Heart right ventricle (tissue), 16 donors: ENCODE data around the gene SRSF12. TPM values are rescaled to one million over a fixed set of nuclear protein-coding genes. Genes with fewer than 3 reads are reported as not detected.

ENCODE experiments used
- ATAC-seq, 8 donors: fragments of 200-7000 bp; cut with Tn5 transposase; one replicate each; pipeline ENCODE4 v1.9.1; 2020; ENCODE audit warnings: mild to moderate bottlenecking in 8 of 8, moderate library complexity in 8 of 8, moderate number of reproducible peaks in 1 of 8
- DNase-seq, 2 donors: peaks; one replicate each; pipeline ENCODE4 v3.0.0-alpha.2; 2020
- H3K27ac ChIP-seq, 10 donors: fragments of 200-600 bp; sonication (generic) in 2 of 10; one replicate each; pipeline versions ENCODE4 v1.5.0 to v1.8.0; 2020 to 2022; ENCODE audit warnings: mild to moderate bottlenecking in 3 of 10
- H3K27me3 ChIP-seq, 7 donors: fragments of 200-600 bp; one replicate each; pipeline ENCODE4 v1.8.0; 2021 to 2022; ENCODE audit warnings: mild to moderate bottlenecking in 2 of 7
- H3K36me3 ChIP-seq, 9 donors: fragments of 200-600 bp; sonication (generic) in 1 of 9; one replicate each; pipeline versions ENCODE4 v1.5.0 to v1.8.0; 2020 to 2022; ENCODE audit warnings: mild to moderate bottlenecking in 2 of 9
- H3K4me1 ChIP-seq, 9 donors: fragments of 200-600 bp; sonication (generic) in 1 of 9; one replicate each; pipeline versions ENCODE4 v1.5.0 to v1.8.0; 2020 to 2022; ENCODE audit warnings: mild to moderate bottlenecking in 4 of 9
- H3K4me3 ChIP-seq, 10 donors: fragments of 200-600 bp; sonication (generic) in 2 of 10; one replicate each; pipeline versions ENCODE4 v1.5.0 to v1.8.0; 2020 to 2022; ENCODE audit warnings: mild to moderate bottlenecking in 7 of 10, moderate library complexity in 2 of 10
- H3K9me3 ChIP-seq, 11 donors: fragments of 200-600 bp in 10 of 11; sonication (generic) in 2 of 11; one replicate each; pipeline versions ENCODE4 v1.5.0 to v1.8.0; 2013 to 2022; ENCODE audit warnings: mild to moderate bottlenecking in 2 of 11, control low read depth in 1 of 11, moderate library complexity in 1 of 11
- WGBS, 2 donors: extraction: QIAGEN DNeasy Blood & Tissue Kit; methylation state at CpG; one replicate each; pipeline ENCODE4 v1.1.7; 2013; ENCODE audit warnings: inconsistent platforms in 1 of 2; 5-methylcytosine and 5-hydroxymethylcytosine counted together
- intact Hi-C, 10 donors: fragments of 100-400 bp; cut with DNase I; formaldehyde crosslinking; loops; one replicate each; pipeline versions ENCODE4 v1.11.1 to v1.14.2; 2022
- long read RNA-seq, 3 donors: library from polyadenylated mRNA; unstranded; transcript quantifications; one replicate each; pipeline ENCODE4 v2.0.0, GENCODE V29; 2020 to 2021
- polyA plus RNA-seq, 2 donors: library from polyadenylated mRNA; stranded (reverse); fragments of 200-250 nt; gene quantifications; one replicate each; pipeline ENCODE4 v1.2.3, GENCODE V29; 2013
- total RNA-seq, 10 donors: library from RNA; stranded (reverse); fragmentation: NEBNext Ultra II Directional in 3 of 10; extraction: Animal tissue kit (Norgen Biotek cat#: 25700) in 3 of 10; gene quantifications; one replicate each; pipeline versions ENCODE4 v1.2.1 to v1.2.4, GENCODE V29; 2021 to 2023
- TF ChIP-seq, protein P1 (sequence below), 9 donors: fragments of 200-600 bp; sonication (generic) in 2 of 9; IDR thresholded peaks; one replicate each; pipeline versions ENCODE4 v1.5.0 to v1.8.0; 2021 to 2022; ENCODE audit warnings: antibody characterized with exemption in 9 of 9, mild to moderate bottlenecking in 5 of 9, moderate library complexity in 1 of 9
- donor health status: Arrhythmogenic right ventricular cardiomyopathy.
- donor health status: ischemic (EF 13 %, LVEDD 7.1; RV severe dilation, severe dysfunction).
- donor health status: healthy with polysubstance abuse.
- donor health status: DM: no; HTN: yes; CAD: no.
- donor health status: DM: no; HTN: no; CAD: no.
- donor health status: ischemic (EF 25% LVEDD 6.9; RV normal size, moderate dysfunction).
- donor health status: ischemic (EF 25% LVEDD 5.7; RV mildly dilated, moderate dysfunction).
- donor health status: healthy.
- donor health status: DM: yes; HTN: yes; CAD: no.
- donor health status: Ischemic cardiomyopathy.
- donor health status: ischemic (EF 35%, LVEDD 5.7; RV mildly dilated, moderate dysfunction).
- donor health status: nonischemic (EF 11% LVEDD 7.7; RV severe dilation, severe dysfunction).
- donor health status: DM: yes; HTN: yes; CAD: no.
- donor health status: PGD.
- donor health status: ischemic (EF 29% LVEDD 5.4; RV normal size, mild dysfunction).
- donor health status: nonischemic (EF 23%, LVEDD 6.1; RV moderate dilation, normal function).

SRSF12 gene
- total RNA-seq = under 1 TPM in 8 of 10 donors, not detected in 2; 0.06 to 0.47 (median 0.17) TPM
- under 1 TPM; 0.15 to 0.32 TPM for polyA plus RNA-seq
- long read RNA-seq, donor 1 = 0 reads
- long read RNA-seq, donor 2 = 0 reads
- long read RNA-seq, donor 3, partial matches to known transcripts = 0 of 3 reads
- long read RNA-seq, donor 3, other reads (novel, unspliced or antisense) = 2 of 3 reads

DNA sequence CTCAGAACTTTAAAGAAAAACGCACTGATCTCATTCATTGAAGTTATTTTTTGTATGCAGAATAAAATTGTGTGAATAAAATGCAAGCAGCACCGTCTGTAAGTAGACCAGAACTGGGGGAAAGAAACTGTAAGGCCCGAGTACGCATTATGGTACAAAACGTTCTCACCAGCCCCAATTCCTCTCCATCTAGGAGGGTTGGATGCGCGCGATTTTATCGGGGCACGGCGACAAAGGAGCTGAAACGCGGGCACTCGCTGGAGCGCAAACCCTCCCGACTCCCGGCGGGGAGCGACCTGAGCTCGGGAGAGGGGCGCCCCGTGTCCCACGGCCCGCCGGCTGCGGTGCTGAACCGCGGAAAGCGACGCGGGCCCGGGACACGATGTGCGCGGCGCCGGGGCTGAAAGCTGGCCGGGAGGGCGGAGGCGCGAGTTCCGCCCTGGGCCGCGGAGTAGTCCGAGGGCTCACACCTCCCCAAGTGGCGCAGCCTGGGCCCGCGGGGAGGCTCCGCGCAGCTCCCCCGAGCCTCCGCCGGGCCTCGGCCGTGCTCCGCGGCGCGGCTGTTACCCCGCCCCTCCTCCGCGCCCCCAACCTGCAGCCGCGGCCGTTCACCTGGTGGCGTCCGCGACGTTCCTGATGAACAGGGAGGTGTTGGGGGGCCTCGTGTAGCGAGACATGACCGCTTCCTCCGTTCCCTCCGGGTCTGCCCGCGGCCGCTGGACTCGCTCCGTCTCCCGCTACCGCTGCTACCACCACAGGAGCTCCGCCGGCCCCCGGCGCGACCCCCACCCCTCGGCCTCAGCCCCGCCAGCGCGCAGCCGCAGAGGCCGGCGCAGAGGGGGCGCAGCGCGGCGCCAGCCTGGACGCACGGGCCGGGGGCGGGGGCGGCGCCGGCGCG lies at the start of gene SRSF12:
Gene SRSF12 (minus strand): TSS at position 861 of the 898 bp plus-strand sequence. CDS start 184 bp downstream, at position 677.
- H3K27ac ChIP-seq = peak within 1 kb of the TSS in 3 of 10 donors; percentile 1 to 70 (median 46)
- H3K36me3 ChIP-seq = no peaks in the 10 kb centered on the region
- TF ChIP-seq, protein P1, sequence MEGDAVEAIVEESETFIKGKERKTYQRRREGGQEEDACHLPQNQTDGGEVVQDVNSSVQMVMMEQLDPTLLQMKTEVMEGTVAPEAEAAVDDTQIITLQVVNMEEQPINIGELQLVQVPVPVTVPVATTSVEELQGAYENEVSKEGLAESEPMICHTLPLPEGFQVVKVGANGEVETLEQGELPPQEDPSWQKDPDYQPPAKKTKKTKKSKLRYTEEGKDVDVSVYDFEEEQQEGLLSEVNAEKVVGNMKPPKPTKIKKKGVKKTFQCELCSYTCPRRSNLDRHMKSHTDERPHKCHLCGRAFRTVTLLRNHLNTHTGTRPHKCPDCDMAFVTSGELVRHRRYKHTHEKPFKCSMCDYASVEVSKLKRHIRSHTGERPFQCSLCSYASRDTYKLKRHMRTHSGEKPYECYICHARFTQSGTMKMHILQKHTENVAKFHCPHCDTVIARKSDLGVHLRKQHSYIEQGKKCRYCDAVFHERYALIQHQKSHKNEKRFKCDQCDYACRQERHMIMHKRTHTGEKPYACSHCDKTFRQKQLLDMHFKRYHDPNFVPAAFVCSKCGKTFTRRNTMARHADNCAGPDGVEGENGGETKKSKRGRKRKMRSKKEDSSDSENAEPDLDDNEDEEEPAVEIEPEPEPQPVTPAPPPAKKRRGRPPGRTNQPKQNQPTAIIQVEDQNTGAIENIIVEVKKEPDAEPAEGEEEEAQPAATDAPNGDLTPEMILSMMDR (IDR thresholded peaks at IDR 0.05) = peak in 1 of 9 donors; percentile 21
- no peaks in the 10 kb centered on the region for H3K27me3 ChIP-seq
- DNase-seq = peak; percentile 13 to 36
- ATAC-seq = peak; percentile 80 to 90 (median 86)
- peaks cover 0 to 14% (median 7%) of the 10 kb centered on the region in 9 donors for H3K4me1 ChIP-seq
- peak within 1 kb of the TSS; percentile 53 to 96 (median 73) for H3K4me3 ChIP-seq
- H3K9me3 ChIP-seq = no peaks in the 10 kb centered on the region
- 1% methylated on average over 94 to 106 of the region's 106 CpGs for WGBS, 2 donors
- intact Hi-C loops = loop anchor here in 4 of 10 donors (5.0 to 10.0 kb wide), 5 partner anchors 35 to 247 kb away; partner anchors contain the start of gene PNRC1 (in 1 of the 4)

DNA sequence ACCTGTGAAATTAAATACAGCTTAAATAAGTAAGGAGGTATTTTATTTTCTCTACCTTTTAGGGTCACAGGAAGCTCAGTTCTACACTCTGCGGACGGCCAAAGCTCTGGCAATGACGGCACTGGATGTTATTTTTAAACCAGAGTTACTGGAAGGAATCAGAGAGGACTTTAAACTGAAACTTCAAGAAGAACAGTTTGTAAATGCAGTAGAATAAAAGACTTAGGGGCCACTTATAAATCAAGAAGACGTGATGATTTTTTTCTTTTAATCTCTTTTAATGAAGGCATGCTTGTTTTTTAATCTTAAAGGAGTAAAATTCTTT lies 44.1 kb upstream of the SRSF12 start:
- peak in 1 of 2 donors; percentile 62 for DNase-seq

DNA sequence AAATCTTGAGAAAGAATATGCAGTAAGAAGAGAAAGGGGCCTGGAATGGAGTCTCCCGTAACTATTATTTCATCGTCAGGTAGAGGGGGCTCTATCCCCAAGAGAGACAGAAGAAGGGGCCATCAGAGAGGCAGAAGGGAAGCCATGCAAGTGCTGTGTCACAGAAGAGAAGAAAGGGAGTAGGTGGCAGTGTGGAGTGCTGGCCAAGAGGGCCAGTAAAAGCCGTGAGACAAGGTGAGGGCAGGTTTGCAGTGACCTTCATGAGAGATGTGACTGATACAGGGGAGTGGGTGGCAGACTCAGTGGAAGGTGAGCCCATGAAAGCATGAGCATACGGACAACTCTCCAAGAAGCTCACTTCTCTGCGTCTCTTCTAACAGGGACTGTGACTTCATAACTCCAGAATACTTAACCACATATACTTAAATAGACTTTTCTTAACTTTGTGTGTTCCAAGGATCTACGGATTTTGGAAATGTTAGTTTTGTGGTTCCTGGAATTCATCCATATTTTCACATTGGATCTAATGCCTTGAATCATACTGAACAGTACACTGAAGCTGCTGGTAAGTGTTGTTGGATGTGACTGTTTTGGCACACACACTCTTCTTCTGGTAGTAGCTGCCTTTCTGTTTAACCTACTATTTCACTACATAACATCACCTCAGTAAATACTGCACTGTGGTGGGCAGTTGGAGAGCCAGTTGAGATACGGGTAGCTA lies 43.6 kb upstream of the SRSF12 start:
- peak; percentile 20 to 88 (median 88) for ATAC-seq
- intact Hi-C loops = no loop called here
- DNase-seq = no peak
- WGBS, 2 donors = 71 to 75% methylated on average over 7 of the region's 7 CpGs
- no peak overlapping the region for H3K4me3 ChIP-seq
- TF ChIP-seq, protein P1 (IDR thresholded peaks at IDR 0.05) = no peak
- H3K9me3 ChIP-seq = no peaks in the 10 kb centered on the region
- peak overlapping the region; percentile 20 to 88 (median 82) for H3K27ac ChIP-seq
- no peaks in the 10 kb centered on the region for H3K27me3 ChIP-seq
- peaks cover 0 to 71% (median 10%) of the 10 kb centered on the region in 9 donors for H3K36me3 ChIP-seq
- peaks cover 0 to 19% (median 6%) of the 10 kb centered on the region in 9 donors for H3K4me1 ChIP-seq

More for the DNA sequence above, 44.1 kb upstream of the SRSF12 start:
- peaks cover 0 to 19% (median 6%) of the 10 kb centered on the region in 9 donors for H3K4me1 ChIP-seq
- H3K4me3 ChIP-seq = peak overlapping the region in 1 of 10 donors; percentile 3
- H3K36me3 ChIP-seq = peaks cover 0 to 71% (median 10%) of the 10 kb centered on the region in 9 donors
- no peaks in the 10 kb centered on the region for H3K9me3 ChIP-seq
- H3K27ac ChIP-seq = peak overlapping the region; percentile 20 to 88 (median 82)
- H3K27me3 ChIP-seq = no peaks in the 10 kb centered on the region
- peak; percentile 73 to 95 (median 90) for ATAC-seq
- TF ChIP-seq, protein P1 (IDR thresholded peaks at IDR 0.05) = no peak
- 40 to 41% methylated on average over 4 of the region's 4 CpGs for WGBS, 2 donors
- intact Hi-C loops = no loop called here
